GM12801 (cell line): ENCODE data around the gene BICC1.

Experiments
- TF ChIP-seq, protein P1 (sequence below): IDR thresholded peaks from one replicate; pipeline ENCODE4 v1.5.1; 2011; ENCODE audit warnings: control low read depth; ENCODE audit not compliant: insufficient read length; ENCODE audit errors: extremely low read depth

Gene BICC1

DNA sequence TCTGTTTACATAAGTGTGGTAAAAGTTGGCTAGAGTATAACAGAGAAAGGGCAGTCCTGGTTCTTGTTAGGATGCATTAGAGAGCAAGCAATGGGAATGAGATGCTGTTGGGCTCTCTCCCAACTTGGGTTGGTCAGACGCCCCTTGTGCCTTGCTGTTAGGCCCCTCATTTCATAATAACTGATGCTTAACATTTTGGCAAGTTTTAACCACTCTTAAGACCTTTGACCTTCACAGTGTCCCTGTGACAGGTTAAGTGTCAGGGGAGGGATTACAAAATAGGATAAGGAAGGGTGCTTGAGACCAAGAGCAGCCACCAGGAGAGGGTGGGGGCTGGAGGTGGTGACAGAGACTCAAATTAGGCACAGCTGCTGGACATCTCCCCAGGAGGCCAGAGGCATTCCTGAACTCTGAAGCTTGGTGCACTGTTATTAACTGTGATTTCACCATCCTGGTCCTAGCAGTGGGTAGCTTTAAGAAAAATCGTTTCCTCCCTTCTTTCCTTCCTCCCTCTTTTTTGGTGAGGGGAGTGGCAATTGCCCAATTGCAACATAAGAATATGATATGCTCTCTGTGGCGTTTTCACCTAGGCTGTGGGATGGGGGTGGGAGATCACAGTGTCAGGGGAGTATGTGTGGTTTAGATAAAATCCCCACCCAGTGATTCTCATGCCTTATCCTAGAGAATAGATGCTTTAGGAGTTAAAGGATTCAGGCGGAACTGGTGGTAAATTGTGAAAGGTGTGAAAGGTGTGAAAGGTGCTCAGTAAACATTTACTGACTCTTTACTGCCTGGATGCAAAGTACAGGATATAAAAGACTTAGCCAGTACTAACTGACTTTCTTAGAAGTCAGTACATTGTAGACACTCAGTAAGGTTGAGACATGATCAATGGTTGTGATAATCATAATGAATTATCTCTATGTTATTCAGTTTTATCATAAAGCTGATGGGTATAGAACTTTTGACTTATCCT, 270.5 kb downstream of the BICC1 start:
- TF ChIP-seq, protein P1, sequence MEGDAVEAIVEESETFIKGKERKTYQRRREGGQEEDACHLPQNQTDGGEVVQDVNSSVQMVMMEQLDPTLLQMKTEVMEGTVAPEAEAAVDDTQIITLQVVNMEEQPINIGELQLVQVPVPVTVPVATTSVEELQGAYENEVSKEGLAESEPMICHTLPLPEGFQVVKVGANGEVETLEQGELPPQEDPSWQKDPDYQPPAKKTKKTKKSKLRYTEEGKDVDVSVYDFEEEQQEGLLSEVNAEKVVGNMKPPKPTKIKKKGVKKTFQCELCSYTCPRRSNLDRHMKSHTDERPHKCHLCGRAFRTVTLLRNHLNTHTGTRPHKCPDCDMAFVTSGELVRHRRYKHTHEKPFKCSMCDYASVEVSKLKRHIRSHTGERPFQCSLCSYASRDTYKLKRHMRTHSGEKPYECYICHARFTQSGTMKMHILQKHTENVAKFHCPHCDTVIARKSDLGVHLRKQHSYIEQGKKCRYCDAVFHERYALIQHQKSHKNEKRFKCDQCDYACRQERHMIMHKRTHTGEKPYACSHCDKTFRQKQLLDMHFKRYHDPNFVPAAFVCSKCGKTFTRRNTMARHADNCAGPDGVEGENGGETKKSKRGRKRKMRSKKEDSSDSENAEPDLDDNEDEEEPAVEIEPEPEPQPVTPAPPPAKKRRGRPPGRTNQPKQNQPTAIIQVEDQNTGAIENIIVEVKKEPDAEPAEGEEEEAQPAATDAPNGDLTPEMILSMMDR: no peak

DNA sequence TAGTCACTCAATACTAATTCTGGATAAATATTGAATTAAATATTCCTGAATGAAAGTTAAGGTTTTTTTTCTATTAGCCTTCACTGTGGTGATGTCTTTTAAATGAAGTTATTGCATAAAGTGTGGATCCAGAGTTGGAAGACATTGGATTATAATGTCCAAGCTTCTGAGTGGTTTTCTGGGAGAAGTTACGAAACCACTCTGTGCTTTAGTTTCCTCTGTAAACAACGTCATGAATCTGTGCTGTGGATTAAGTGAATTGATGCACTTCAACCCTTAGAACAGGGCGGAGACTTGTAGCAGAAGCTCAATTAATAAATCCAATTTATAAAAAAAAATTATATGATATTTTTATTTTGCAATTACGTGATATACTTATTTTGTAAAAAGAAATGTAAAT, 271.7 kb downstream of the BICC1 start:
- TF ChIP-seq, protein P1: no peak

DNA sequence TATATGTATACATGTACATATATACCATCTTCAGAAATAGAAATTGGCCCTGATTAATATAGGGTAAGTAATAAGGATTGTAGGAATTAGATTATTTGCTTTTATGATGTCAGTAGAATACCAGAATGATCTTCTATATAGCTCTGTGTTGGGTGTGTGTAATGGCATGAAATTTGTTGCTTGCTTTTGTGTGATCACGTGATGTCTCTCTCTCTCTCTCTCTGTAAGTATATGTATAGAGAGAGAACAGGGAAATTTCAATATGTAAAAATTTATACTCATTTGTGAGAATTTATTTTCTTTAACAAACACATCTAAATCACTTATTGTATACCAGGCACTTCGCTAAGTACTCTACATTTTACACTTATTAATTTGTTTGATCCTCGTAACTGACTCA, 272.7 kb downstream of the BICC1 start:
- TF ChIP-seq, protein P1: no peak

DNA sequence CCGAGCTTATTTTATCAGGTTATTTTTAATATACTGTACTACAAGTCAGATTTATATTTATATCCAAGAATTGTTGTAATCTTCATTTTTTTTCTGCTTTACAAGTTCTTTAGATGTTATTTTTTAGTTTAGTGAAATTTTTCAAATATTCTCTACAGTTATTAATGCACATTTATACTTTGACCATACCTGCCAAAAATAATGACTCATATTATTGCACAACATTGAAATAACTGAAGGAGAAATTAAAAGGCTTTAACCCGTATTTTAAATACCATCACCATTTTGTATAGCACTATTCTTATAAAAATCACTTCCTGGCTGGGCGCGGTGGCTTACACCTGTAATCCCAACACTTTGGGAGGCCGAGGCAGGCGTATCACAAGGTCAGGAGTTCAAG, 278.5 kb downstream of the BICC1 start:
- TF ChIP-seq, protein P1: no peak

DNA sequence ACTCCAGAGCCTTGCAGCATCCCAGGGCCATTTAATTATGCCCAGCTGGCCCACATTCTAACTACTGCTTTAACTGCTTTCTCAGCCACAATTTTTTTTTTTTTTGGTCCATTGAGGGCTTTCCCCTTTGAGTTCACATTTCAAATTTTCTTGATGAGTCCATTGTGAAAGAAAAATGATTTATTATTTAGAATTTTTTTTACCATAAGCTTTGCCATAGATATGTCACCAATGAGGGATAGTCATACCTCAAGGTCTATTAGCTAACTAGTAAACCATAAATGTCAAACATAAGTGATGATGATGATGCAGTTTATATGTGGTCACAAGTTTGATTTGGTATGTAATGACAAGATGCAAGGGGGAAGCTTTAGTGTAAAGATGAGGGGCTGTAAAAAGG, 282.9 kb downstream of the BICC1 start:
- TF ChIP-seq, protein P1: no peak

DNA sequence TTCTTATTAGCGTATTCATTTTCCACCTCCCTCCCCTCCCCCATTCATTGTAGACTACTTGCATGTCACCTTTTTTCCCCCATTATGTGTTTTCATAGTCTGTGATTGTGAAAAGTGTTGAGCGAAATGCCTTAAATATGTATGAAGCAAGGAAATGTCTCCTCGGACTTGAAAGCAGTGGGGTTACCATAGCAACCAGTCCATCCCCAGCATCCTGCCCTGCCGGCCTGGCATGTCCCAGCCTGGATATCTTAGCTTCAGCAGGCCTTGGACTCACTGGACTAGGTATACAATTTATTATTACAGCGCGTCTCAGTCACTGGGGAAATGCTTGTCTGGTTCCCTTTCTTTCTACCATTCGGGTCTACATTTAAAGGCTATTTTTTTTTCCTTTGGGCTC, 283.6 kb downstream of the BICC1 start:
- TF ChIP-seq, protein P1: no peak

DNA sequence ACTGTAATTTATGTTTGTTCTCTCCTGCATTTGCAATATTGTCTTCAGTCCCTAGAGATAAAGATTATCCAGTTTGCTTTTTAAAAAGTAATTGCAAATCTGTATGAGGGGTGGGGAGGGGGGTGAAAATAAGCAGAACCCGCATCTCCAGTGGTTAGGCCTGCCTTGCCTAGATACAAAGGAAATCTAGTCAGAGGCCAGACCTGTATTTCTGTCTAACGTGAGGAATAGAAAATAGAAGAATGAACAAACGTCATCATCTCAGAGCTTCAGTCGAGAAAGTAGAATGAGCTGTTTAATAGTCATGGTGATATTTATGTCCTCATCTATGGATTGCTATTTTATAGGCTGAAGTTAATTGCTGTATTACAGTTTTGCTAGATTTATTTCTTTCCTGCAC, 284.2 kb downstream of the BICC1 start:
- TF ChIP-seq, protein P1: no peak
